Right lung (tissue), 10 donors: ENCODE measurements around the gene ZNF583. TPM values are rescaled to one million over a fixed set of nuclear protein-coding genes. Genes with fewer than 3 reads are reported as not detected.

Source experiments
- DNase-seq, 2 donors: peaks; one replicate each; pipeline ENCODE4 v3.0.0-alpha.2; 2013
- long read RNA-seq, 8 donors: transcript quantifications; one replicate each; lab custom pipeline, GENCODE V29; 2026
- polyA plus RNA-seq, 5 donors: library from polyadenylated mRNA; unstranded; fragments of 120-200 nt; gene quantifications; one replicate each; pipeline versions ENCODE4 v1.2.1 to v1.2.3, GENCODE V29; 2013; ENCODE audit warnings: inconsistent platforms in 1 of 5, low replicate concordance in 1 of 5; ENCODE audit not compliant: insufficient read length in 5 of 5, insufficient read depth in 1 of 5

Gene ZNF583
- 10 to 100 TPM in 2 of 5 donors, 1 to 10 TPM in 3; 9.1 to 16.3 (median 9.9) TPM for polyA plus RNA-seq
- long read RNA-seq, donor 1, full-length matches to known transcripts = 5 of 5 reads
- long read RNA-seq, donor 1, partial matches to known transcripts = 0 of 5 reads
- long read RNA-seq, donor 1, other reads (novel, unspliced or antisense) = 0 of 5 reads
- long read RNA-seq, donor 2, full-length matches to known transcripts = 2 of 2 reads
- long read RNA-seq, donor 2, partial matches to known transcripts = 0 of 2 reads
- long read RNA-seq, donor 2, other reads (novel, unspliced or antisense) = 0 of 2 reads
- long read RNA-seq, donor 3, full-length matches to known transcripts = 1 of 1 reads
- long read RNA-seq, donor 3, partial matches to known transcripts = 0 of 1 reads
- long read RNA-seq, donor 3, other reads (novel, unspliced or antisense) = 0 of 1 reads
- long read RNA-seq, donor 4 = 0 reads
- long read RNA-seq, donor 5, full-length matches to known transcripts = 2 of 2 reads
- long read RNA-seq, donor 5, partial matches to known transcripts = 0 of 2 reads
- long read RNA-seq, donor 5, other reads (novel, unspliced or antisense) = 0 of 2 reads
- long read RNA-seq, donor 6, full-length matches to known transcripts = 5 of 5 reads
- long read RNA-seq, donor 6, partial matches to known transcripts = 0 of 5 reads
- long read RNA-seq, donor 6, other reads (novel, unspliced or antisense) = 0 of 5 reads
- long read RNA-seq, donor 7, full-length matches to known transcripts = 1 of 1 reads
- long read RNA-seq, donor 7, partial matches to known transcripts = 0 of 1 reads
- long read RNA-seq, donor 7, other reads (novel, unspliced or antisense) = 0 of 1 reads
- long read RNA-seq, donor 8, full-length matches to known transcripts = 5 of 5 reads
- long read RNA-seq, donor 8, partial matches to known transcripts = 0 of 5 reads
- long read RNA-seq, donor 8, other reads (novel, unspliced or antisense) = 0 of 5 reads

GRCh38 chr19:56403764-56404704 is at the start of gene ZNF583:
TSS of gene ZNF583 (plus strand) at chr19:56404332. CDS start at chr19:56407115, 2,783 bp downstream.
- DNase-seq = peak; percentile 98 to 99

- no peak for DNase-seq
These were observed 48.6 kb upstream of the ZNF583 start for GRCh38 chr19:56355517-56355916.

GRCh38 chr19:56356944-56357343 is 47.2 kb upstream of the ZNF583 start:
- no peak for DNase-seq

GRCh38 chr19:56360841-56361240 is 43.3 kb upstream of the ZNF583 start:
- no peak for DNase-seq

GRCh38 chr19:56367829-56368711 is 36.1 kb upstream of the ZNF583 start:
- DNase-seq = peak; percentile 93 to 94

GRCh38 chr19:56369886-56370676 is 34.1 kb upstream of the ZNF583 start:
- DNase-seq = no peak

- DNase-seq = no peak
These were observed 31.9 kb upstream of the ZNF583 start for GRCh38 chr19:56372281-56372680.

GRCh38 chr19:56377105-56377924 is 26.8 kb upstream of the ZNF583 start:
- DNase-seq = no peak

GRCh38 chr19:56383826-56384605 is 20.1 kb upstream of the ZNF583 start:
- no peak for DNase-seq

- peak; percentile 95 to 96 for DNase-seq
These were observed 10.8 kb upstream of the ZNF583 start, which contains the start of gene ZNF582 for GRCh38 chr19:56393119-56394012. TSS of gene ZNF582 (minus strand) at chr19:56393534. CDS start at chr19:56391752, 1,782 bp downstream.

GRCh38 chr19:56398809-56399208 is 5.3 kb upstream of the ZNF583 start:
- no peak for DNase-seq

- DNase-seq = no peak
These were observed 3.6 kb upstream of the ZNF583 start for GRCh38 chr19:56400485-56400884.

GRCh38 chr19:56403261-56403660 is 871 bp upstream of the ZNF583 start:
- DNase-seq = peak in 1 of 2 donors; percentile 5

GRCh38 chr19:56404705-56405056 is 549 bp downstream of the ZNF583 start:
- DNase-seq = peak in 1 of 2 donors; percentile 6

GRCh38 chr19:56405062-56405461 is 930 bp downstream of the ZNF583 start:
- no peak for DNase-seq

GRCh38 chr19:56423276-56423984 is 19.3 kb downstream of the ZNF583 start:
- no peak for DNase-seq
